Endothelial cell of umbilical vein (primary cell): ENCODE results near the gene CPED1. TPM values are rescaled to one million over a fixed set of nuclear protein-coding genes. Genes with fewer than 3 reads are reported as not detected.

Experiments
- BruUV-seq: library from RNA; stranded (reverse); fragments of 400-500 nt; replicated peaks from 2 replicates; lab custom pipeline; 2021; lab: Mats Ljungman, UMichigan
- CTCF ChIA-PET: fragments of 300-600, 350-600 bp; sonication (Branson Sonifier 250); formaldehyde crosslinking; loops from one replicate; lab custom pipeline; 2021; ENCODE audit warnings: antibody characterized with exemption, inconsistent platforms; lab: Charles Lee
- POLR2A ChIA-PET: fragments of 300-600, 350-600 bp; sonication (Branson Sonifier 250); formaldehyde crosslinking; loops from one replicate; lab custom pipeline; 2021; ENCODE audit warnings: antibody characterized with exemption, inconsistent platforms; lab: Charles Lee
- DNase-seq: peaks from one replicate; pipeline ENCODE4 v3.0.0-alpha.2; 2011; ENCODE audit warnings: low read depth, low spot score
- FAIRE-seq: peaks from 2 replicates; lab custom pipeline; 2011; peaks lifted over from hg19 to GRCh38; lab: Jason Lieb, UNC
- H2AFZ ChIP-seq: 2 replicates; pipeline ENCODE4 v1.6.0; 2012; ENCODE audit warnings: low read depth, low read length, control low read depth, inconsistent platforms
- H3K27ac ChIP-seq: 2 replicates; pipeline ENCODE4 v1.5.1; 2011; ENCODE audit warnings: low read depth, mild to moderate bottlenecking, control low read depth, low read length, moderate library complexity; ENCODE audit not compliant: insufficient read depth
- H3K27me3 ChIP-seq, 2 experiments: 2 replicates each; pipeline versions ENCODE4 v1.6.0 to v1.6.1; 2011; ENCODE audit warnings: low read length in 2 of 2, mixed read lengths in 1 of 2; ENCODE audit not compliant: control insufficient read depth in 2 of 2, insufficient read depth in 2 of 2
- H3K36me3 ChIP-seq, 2 experiments: 2 replicates in 1 of 2; 3 replicates in 1 of 2; pipeline ENCODE4 v1.5.1; 2011; ENCODE audit warnings: low read length in 2 of 2, mild to moderate bottlenecking in 1 of 2, moderate library complexity in 1 of 2; ENCODE audit not compliant: control insufficient read depth in 2 of 2, insufficient read depth in 2 of 2; ENCODE audit errors: extremely low read depth in 1 of 2
- H3K4me1 ChIP-seq: 3 replicates; pipeline ENCODE4 v1.5.1; 2011; ENCODE audit warnings: mild to moderate bottlenecking, low read length; ENCODE audit not compliant: control insufficient read depth, insufficient read depth; ENCODE audit errors: extremely low read depth
- H3K4me2 ChIP-seq: 2 replicates; pipeline ENCODE4 v1.6.1; 2011; ENCODE audit warnings: low read length, control low read depth, mixed read lengths; ENCODE audit not compliant: insufficient read depth
- H3K4me3 ChIP-seq, 3 experiments: fragments of 200-600 bp in 1 of 3; sonication (generic), shearing (Covaris generic) in 1 of 3; replicated peaks in 1 of 3; 2 replicates each; pipeline ENCODE4 v1.5.1; 2011 to 2016; ENCODE audit warnings: control low read depth in 3 of 3, low read length in 3 of 3, mild to moderate bottlenecking in 2 of 3, inconsistent platforms in 1 of 3, low read depth in 1 of 3, moderate library complexity in 1 of 3; ENCODE audit not compliant: insufficient read depth in 1 of 3
- H3K79me2 ChIP-seq: 2 replicates; pipeline ENCODE4 v1.6.0; 2012; ENCODE audit warnings: low read length, inconsistent platforms; ENCODE audit not compliant: control insufficient read depth, insufficient read depth
- H3K9ac ChIP-seq: replicated peaks from 2 replicates; pipeline ENCODE3; 2011; ENCODE audit warnings: low read length, control low read depth; ENCODE audit not compliant: insufficient read depth; ENCODE audit errors: extremely low read depth
- H3K9me1 ChIP-seq: replicated peaks from 3 replicates; pipeline ENCODE4 v1.6.0; 2011; ENCODE audit warnings: mild to moderate bottlenecking, low read length; ENCODE audit not compliant: control insufficient read depth, insufficient read depth; ENCODE audit errors: extremely low read depth
- H3K9me3 ChIP-seq: replicated peaks from 2 replicates; pipeline ENCODE4 v1.5.1; 2012; ENCODE audit warnings: low read length, inconsistent platforms; ENCODE audit not compliant: control insufficient read depth, insufficient read depth
- H4K20me1 ChIP-seq: replicated peaks from 2 replicates; pipeline ENCODE3; 2011; ENCODE audit warnings: mild to moderate bottlenecking, low read length; ENCODE audit not compliant: control insufficient read depth, insufficient read depth; ENCODE audit errors: extremely low read depth
- EZH2 ChIP-seq: IDR thresholded peaks from 2 replicates; pipeline ENCODE4 v1.6.1; 2012; ENCODE audit warnings: borderline replicate concordance, low read depth, mild to moderate bottlenecking, moderate library complexity, low read length, inconsistent platforms; ENCODE audit not compliant: severe bottlenecking
- FOS ChIP-seq: IDR thresholded peaks from 2 replicates; pipeline ENCODE4 v1.6.1; 2011; ENCODE audit warnings: mild to moderate bottlenecking, low read length, moderate library complexity, borderline replicate concordance; ENCODE audit not compliant: insufficient read depth
- GATA2 ChIP-seq: IDR thresholded peaks from 2 replicates; pipeline ENCODE4 v1.7.0; 2011; ENCODE audit warnings: low read depth, mild to moderate bottlenecking, moderate library complexity, mixed read lengths, low read length; ENCODE audit not compliant: insufficient read length, insufficient read depth
- JUN ChIP-seq: IDR thresholded peaks from 2 replicates; pipeline ENCODE4 v1.6.1; 2011; ENCODE audit warnings: borderline replicate concordance, low read depth; ENCODE audit not compliant: insufficient read length, insufficient read depth
- MAX ChIP-seq: IDR thresholded peaks from 2 replicates; pipeline ENCODE4 v1.6.1; 2011; ENCODE audit not compliant: insufficient read depth, insufficient read length
- POLR2A ChIP-seq: IDR thresholded peaks from 2 replicates; pipeline ENCODE4 v1.6.1; 2012; ENCODE audit warnings: low read depth, mild to moderate bottlenecking, control low read depth, low read length
- POLR2AphosphoS5 ChIP-seq: IDR thresholded peaks from 2 replicates; pipeline ENCODE4 v1.6.1; 2012; ENCODE audit warnings: low read depth, mild to moderate bottlenecking, control low read depth, low read length, moderate library complexity; ENCODE audit not compliant: insufficient read depth
- dilution Hi-C: fragments of 300-500 bp; cut with MboI; formaldehyde crosslinking; loops from one replicate; pipeline ENCODE4 v1.15.0; 2019; ENCODE audit warnings: low sequenced_read_pairs; ENCODE audit not compliant: extremely low pct_ligation_motif_present
- intact Hi-C: fragments of 100-400 bp; cut with micrococcal nuclease; formaldehyde crosslinking; loops from one replicate; pipeline ENCODE4 v1.10.0; 2022
- polyA plus RNA-seq, 4 experiments: library from polyadenylated mRNA; depleted of rRNA in 3 of 4; stranded (reverse) in 3 of 4; unstranded in 1 of 4; fragments of >200 nt; gene quantifications; 2 replicates each; pipeline versions ENCODE4 v1.2.1 to v1.2.3, GENCODE V29; 2011 to 2012; ENCODE audit warnings: missing spikeins in 1 of 4
- total RNA-seq: library from RNA; stranded (reverse); gene quantifications from 2 replicates; pipeline ENCODE4 v1.2.3, GENCODE V29; 2021
- TF ChIP-seq, protein P1 (sequence below), 2 donors: IDR thresholded peaks; 1 replicate in 1 of 2; 2 replicates in 1 of 2; pipeline ENCODE4 v1.5.1; 2011; ENCODE audit warnings: low read length in 2 of 2, mild to moderate bottlenecking in 2 of 2, moderate library complexity in 2 of 2, control low read depth in 1 of 2, inconsistent platforms in 1 of 2, low read depth in 1 of 2; ENCODE audit not compliant: insufficient read depth in 1 of 2; ENCODE audit errors: extremely low read depth in 1 of 2

CPED1 gene
- total and polyA plus RNA-seq, 2 donors (not counting 3 experiments of a cell fraction or from before 2014, with no cell fraction given): 0.22 to 3.0 TPM

DNA sequence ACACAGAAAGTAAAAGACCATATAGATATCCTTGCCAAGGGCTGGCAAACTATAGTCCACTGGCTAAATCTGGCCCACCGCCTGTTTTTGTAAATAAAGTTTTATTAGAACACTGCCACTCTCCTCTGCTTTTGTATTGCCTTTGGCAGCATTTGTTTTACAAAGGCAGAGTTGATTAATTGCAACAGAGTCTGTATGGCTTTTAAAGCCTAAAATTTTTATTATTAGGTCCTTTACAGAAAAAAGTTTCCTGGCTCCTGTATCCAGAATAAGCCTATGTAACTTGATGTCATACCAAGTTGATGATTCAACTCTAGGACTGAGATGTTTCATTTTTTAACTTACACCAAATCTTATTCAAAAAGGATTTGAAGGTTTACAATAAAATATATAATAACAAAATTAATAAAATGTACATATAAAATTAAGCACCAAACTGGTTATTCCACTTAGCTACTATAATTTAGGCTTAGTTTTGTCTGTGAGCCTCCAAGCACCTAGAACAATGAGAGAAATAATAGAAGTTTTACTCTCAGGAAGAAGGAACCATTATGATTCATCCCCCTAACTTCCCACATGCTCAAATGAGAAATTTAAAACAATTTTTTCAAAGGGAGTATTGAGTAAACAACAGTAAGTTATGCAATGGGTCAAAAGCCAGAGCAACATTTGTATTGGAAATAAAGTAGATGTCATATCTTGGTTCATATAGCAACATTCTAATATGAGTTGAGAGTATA is 31.9 kb downstream of the CPED1 start:
- Histone ChIP-seq H3K79me2 (no peaks in the 10 kb centered on the region), H2AFZ (no peak overlapping the region), H3K36me3 (no peaks in the 10 kb centered on the region), H3K4me2 (peak overlapping the region; percentile 73), H3K27me3 (no peaks in the 10 kb centered on the region), H3K27ac (peak overlapping the region; percentile 50), H3K9me1 (no peaks in the 10 kb centered on the region), H3K9ac (peak overlapping the region; percentile 26), H4K20me1 (no peaks in the 10 kb centered on the region), H3K9me3 (no peaks in the 10 kb centered on the region), H3K4me1 (peaks cover 23% of the 10 kb centered on the region), H3K4me3 (no peak overlapping the region)
- dilution Hi-C loops (no loop called here), intact Hi-C loops (loop anchor here (1.0 to 2.0 kb wide), 2 partner anchors 32 to 164 kb away; partner anchors contain the start of gene CPED1)
- POLR2A ChIA-PET: no interaction called here
- CTCF ChIA-PET: interaction anchor here (1.0 to 2.1 kb wide), 2 partner anchors 21 to 32 kb away, joined by 3 to 10 read pairs; partner anchors contain the start of gene CPED1
- no TSS peak for BruUV-seq
- peak; percentile 85 for DNase-seq
- FAIRE-seq: no peak
- peak; percentile 63 for TF ChIP-seq JUN
- peak; percentile 73 for TF ChIP-seq FOS
- no peak for TF ChIP-seq POLR2AphosphoS5

DNA sequence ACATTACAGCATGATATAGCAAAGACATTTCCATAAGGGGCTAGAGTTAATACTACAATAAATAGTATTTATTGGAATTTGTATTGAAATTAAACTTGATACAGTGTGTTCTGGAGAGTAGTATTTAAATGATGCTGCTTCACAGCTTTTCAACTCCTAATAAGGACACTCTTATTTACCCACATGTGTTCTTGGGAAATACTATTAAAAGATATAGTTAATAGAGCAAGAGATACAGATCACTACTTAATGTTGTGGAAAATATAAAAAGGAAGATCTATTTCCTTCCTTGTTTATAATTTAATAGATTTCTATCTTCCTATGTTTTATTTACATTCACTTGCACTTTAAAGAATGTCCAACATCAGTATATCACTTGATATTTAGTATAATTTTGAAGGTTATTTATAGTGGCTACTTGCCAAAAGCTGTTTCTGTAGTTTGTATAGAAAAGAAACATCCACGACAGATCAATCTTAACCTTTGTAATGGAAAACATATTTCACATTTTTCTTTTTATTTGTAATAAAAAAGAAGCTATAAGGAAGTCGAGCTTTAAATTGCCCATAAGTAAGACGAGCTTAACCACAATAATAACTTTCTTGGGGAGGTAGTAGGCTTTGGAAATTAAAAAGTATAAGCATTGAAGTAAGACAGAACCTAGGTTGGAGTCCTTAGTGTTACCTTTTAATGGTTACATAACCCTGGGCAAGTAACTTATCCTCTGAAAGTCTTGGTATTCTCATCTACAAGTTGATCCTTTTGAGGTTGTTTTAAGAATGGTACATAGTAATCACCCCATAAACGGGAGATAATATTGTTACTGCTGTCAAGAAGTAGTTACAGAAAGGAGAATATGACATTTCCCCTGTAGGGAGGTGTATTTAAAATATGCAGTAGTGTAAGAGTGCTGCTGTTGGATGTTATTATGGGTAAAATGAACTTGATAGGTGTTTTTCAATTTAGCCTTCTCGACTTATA is 32.8 kb downstream of the CPED1 start:
- POLR2A ChIA-PET: no interaction called here
- CTCF ChIA-PET: interaction anchor here (1.0 to 2.1 kb wide), 2 partner anchors 21 to 33 kb away, joined by 3 to 10 read pairs; partner anchors contain the start of gene CPED1

More for the DNA sequence above, 32.8 kb downstream of the CPED1 start:
- dilution Hi-C loops (no loop called here), intact Hi-C loops (loop anchor here (1.0 to 2.0 kb wide), 2 partner anchors 33 to 164 kb away; partner anchors contain the start of gene CPED1)
- H4K20me1 ChIP-seq: no peaks in the 10 kb centered on the region
- no TSS peak for BruUV-seq
- H3K4me2 ChIP-seq: peak overlapping the region; percentile 73
- H3K9me3 ChIP-seq: no peaks in the 10 kb centered on the region
- no peak overlapping the region for H3K9ac ChIP-seq
- no peaks in the 10 kb centered on the region for H3K79me2 ChIP-seq
- no peak overlapping the region for H3K4me3 ChIP-seq
- no peak for TF ChIP-seq JUN
- TF ChIP-seq POLR2AphosphoS5: no peak
- no peak for TF ChIP-seq GATA2
- TF ChIP-seq, protein P1, sequence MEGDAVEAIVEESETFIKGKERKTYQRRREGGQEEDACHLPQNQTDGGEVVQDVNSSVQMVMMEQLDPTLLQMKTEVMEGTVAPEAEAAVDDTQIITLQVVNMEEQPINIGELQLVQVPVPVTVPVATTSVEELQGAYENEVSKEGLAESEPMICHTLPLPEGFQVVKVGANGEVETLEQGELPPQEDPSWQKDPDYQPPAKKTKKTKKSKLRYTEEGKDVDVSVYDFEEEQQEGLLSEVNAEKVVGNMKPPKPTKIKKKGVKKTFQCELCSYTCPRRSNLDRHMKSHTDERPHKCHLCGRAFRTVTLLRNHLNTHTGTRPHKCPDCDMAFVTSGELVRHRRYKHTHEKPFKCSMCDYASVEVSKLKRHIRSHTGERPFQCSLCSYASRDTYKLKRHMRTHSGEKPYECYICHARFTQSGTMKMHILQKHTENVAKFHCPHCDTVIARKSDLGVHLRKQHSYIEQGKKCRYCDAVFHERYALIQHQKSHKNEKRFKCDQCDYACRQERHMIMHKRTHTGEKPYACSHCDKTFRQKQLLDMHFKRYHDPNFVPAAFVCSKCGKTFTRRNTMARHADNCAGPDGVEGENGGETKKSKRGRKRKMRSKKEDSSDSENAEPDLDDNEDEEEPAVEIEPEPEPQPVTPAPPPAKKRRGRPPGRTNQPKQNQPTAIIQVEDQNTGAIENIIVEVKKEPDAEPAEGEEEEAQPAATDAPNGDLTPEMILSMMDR (IDR thresholded peaks at IDR 0.05; ENCODE audit: extremely low read depth in 1 of 2, insufficient read depth in 1 of 2, low read depth in 1 of 2, low read length in 2 of 2): no peak
- TF ChIP-seq EZH2: no peak
- TF ChIP-seq POLR2A: no peak
- TF ChIP-seq FOS: no peak
- no peak for TF ChIP-seq MAX
- DNase-seq (peak; percentile 48), FAIRE-seq (no peak)
- H3K9me1 ChIP-seq: no peaks in the 10 kb centered on the region
- H3K4me1 ChIP-seq: peaks cover 23% of the 10 kb centered on the region
- H3K36me3 ChIP-seq: no peaks in the 10 kb centered on the region
- H3K27me3 ChIP-seq: no peaks in the 10 kb centered on the region
- H2AFZ ChIP-seq: no peak overlapping the region
- H3K27ac ChIP-seq: peak overlapping the region; percentile 50
